RPMI7951 (cell line): ENCODE measurements around the gene TXLNA. TPM values are rescaled to one million over a fixed set of nuclear protein-coding genes. Genes with fewer than 3 reads are reported as not detected.

Experiments used
- DNase-seq: peaks from one replicate; pipeline ENCODE4 v3.0.0-alpha.2; 2012; ENCODE audit warnings: low read depth
- total RNA-seq: library from RNA; depleted of rRNA; stranded (reverse); fragments of >200 nt; shearing (Covaris generic); gene quantifications from 2 replicates; pipeline ENCODE4 v1.2.3, GENCODE V29; 2014; rRNA removed

The TXLNA gene
- total RNA-seq, 1 experiment from 2014 or later: 48.4 TPM

GRCh38 chr1:32247452-32247851, 68.0 kb downstream of the TXLNA start:
- no peak for DNase-seq

Other genes starting within 250 kb of the TXLNA start
- gene PTP4A2, start 241.3 kb upstream of the TXLNA start, total RNA-seq: 225 and 397 TPM in 2 replicates
- gene KHDRBS1, start 165.8 kb upstream of the TXLNA start, total RNA-seq: 54.4 and 59.0 TPM in 2 replicates
- 6.9 and 13.0 TPM in 2 replicates for gene TMEM39B, start 106.7 kb upstream of the TXLNA start, total RNA-seq
- gene KPNA6, start 71.6 kb upstream of the TXLNA start, total RNA-seq: 39.7 and 40.6 TPM in 2 replicates
- gene CCDC28B, start 20.9 kb downstream of the TXLNA start, total RNA-seq: 29.1 and 37.4 TPM in 2 replicates
- gene IQCC, start 26.0 kb downstream of the TXLNA start, total RNA-seq: 2.9 and 5.6 TPM in 2 replicates
- gene DCDC2B, start 29.4 kb downstream of the TXLNA start, total RNA-seq: not detected in 2 replicates
- 14.9 and 16.2 TPM in 2 replicates for gene TMEM234, start 42.7 kb downstream of the TXLNA start, total RNA-seq
- 423 and 475 TPM in 2 replicates for gene EIF3I, start 42.7 kb downstream of the TXLNA start, total RNA-seq
- 0.49 TPM in 1 of 2 replicates, not detected in the other for gene FAM167B, start 67.5 kb downstream of the TXLNA start, total RNA-seq
- not detected in 2 replicates for gene LCK, start 71.6 kb downstream of the TXLNA start, total RNA-seq
- 115 and 121 TPM in 2 replicates for gene HDAC1, start 112.4 kb downstream of the TXLNA start, total RNA-seq
- gene MARCKSL1, start 156.6 kb downstream of the TXLNA start, total RNA-seq: 31.7 and 47.7 TPM in 2 replicates
- gene FAM229A, start 182.8 kb downstream of the TXLNA start, total RNA-seq: 0.29 and 0.84 TPM in 2 replicates
- 0.12 and 0.39 TPM in 2 replicates for gene TSSK3, start 182.9 kb downstream of the TXLNA start, total RNA-seq
- gene BSDC1, start 214.8 kb downstream of the TXLNA start, total RNA-seq: 45.1 and 52.7 TPM in 2 replicates